ENCODE results near the gene PARD3.

DNA sequence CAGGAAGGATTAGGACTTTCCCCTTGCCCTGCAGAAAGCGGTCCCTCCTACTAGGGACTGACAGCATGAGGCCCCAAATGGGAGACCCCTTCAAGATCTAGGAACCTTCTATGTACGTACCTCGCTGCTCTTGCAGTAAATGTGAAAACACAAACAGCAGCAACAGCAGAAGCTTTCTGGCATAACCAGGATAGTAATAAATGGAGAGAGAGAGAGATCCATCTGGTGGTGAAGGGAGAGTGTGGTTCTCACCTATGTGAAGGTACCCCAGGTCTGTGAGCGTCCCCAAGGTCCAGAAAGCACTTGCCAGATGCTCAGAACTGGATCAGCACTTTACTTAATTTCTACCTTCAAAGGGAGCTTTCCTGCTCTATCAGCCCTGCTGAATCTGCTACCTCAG is 592.7 kb downstream of the PARD3 start:
- no peak for TF ChIP-seq POLR2A (IDR thresholded peaks at IDR 0.05)
- TF ChIP-seq, protein P1, sequence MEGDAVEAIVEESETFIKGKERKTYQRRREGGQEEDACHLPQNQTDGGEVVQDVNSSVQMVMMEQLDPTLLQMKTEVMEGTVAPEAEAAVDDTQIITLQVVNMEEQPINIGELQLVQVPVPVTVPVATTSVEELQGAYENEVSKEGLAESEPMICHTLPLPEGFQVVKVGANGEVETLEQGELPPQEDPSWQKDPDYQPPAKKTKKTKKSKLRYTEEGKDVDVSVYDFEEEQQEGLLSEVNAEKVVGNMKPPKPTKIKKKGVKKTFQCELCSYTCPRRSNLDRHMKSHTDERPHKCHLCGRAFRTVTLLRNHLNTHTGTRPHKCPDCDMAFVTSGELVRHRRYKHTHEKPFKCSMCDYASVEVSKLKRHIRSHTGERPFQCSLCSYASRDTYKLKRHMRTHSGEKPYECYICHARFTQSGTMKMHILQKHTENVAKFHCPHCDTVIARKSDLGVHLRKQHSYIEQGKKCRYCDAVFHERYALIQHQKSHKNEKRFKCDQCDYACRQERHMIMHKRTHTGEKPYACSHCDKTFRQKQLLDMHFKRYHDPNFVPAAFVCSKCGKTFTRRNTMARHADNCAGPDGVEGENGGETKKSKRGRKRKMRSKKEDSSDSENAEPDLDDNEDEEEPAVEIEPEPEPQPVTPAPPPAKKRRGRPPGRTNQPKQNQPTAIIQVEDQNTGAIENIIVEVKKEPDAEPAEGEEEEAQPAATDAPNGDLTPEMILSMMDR (IDR thresholded peaks at IDR 0.05): no peak
